IMR-90 (cell line): ENCODE measurements around the gene PHLDB1.

Experiments used
- BHLHE40 ChIP-seq: fragments of 150-350 bp; IDR thresholded peaks from 2 replicates; pipeline ENCODE4 v1.6.1; 2016; ENCODE audit warnings: mild to moderate bottlenecking, low read depth, low read length
- CEBPB ChIP-seq: IDR thresholded peaks from 2 replicates; pipeline ENCODE4 v1.6.1; 2012; ENCODE audit warnings: low read depth, low read length, improper control_type of control experiment
- CHD1 ChIP-seq: IDR thresholded peaks from 2 replicates; pipeline ENCODE4 v1.6.1; 2012; ENCODE audit warnings: low read depth, low read length, improper control_type of control experiment
- CTCF ChIP-seq: conservative IDR thresholded peaks from 2 replicates; pipeline ENCODE4 v1.5.1; 2012; ENCODE audit warnings: mild to moderate bottlenecking, low read depth, low read length, improper control_type of control experiment
- FOS ChIP-seq: fragments of 150-350 bp; IDR thresholded peaks from 2 replicates; pipeline ENCODE4 v1.6.1; 2016; ENCODE audit warnings: low read depth, low read length
- MAFK ChIP-seq: IDR thresholded peaks from 2 replicates; pipeline ENCODE4 v1.6.1; 2012; ENCODE audit warnings: low read depth, low read length, improper control_type of control experiment
- MXI1 ChIP-seq: IDR thresholded peaks from 2 replicates; pipeline ENCODE4 v1.6.1; 2012; ENCODE audit warnings: low read depth, mild to moderate bottlenecking, low read length, moderate library complexity, borderline replicate concordance
- POLR2A ChIP-seq: IDR thresholded peaks from 2 replicates; pipeline ENCODE4 v1.6.1; 2012; ENCODE audit warnings: mild to moderate bottlenecking, low read depth, low read length
- RAD21 ChIP-seq: IDR thresholded peaks from 2 replicates; pipeline ENCODE4 v1.6.1; 2012; ENCODE audit warnings: low read length, improper control_type of control experiment
- RCOR1 ChIP-seq: IDR thresholded peaks from 2 replicates; pipeline ENCODE4 v1.6.1; 2012; ENCODE audit warnings: mild to moderate bottlenecking, low read length, improper control_type of control experiment; ENCODE audit not compliant: insufficient replicate concordance
- RFX5 ChIP-seq: IDR thresholded peaks from 2 replicates; pipeline ENCODE4 v1.8.0; 2012; ENCODE audit warnings: low read depth, mild to moderate bottlenecking, low read length, moderate library complexity
- USF2 ChIP-seq: fragments of 150-350 bp; IDR thresholded peaks from 2 replicates; pipeline ENCODE4 v1.6.1; 2017; ENCODE audit warnings: mild to moderate bottlenecking, antibody characterized with exemption, low read length, low read depth

GRCh38 chr11:118625036-118625690 lies 17.7 kb downstream of the PHLDB1 start:
- TF ChIP-seq RAD21 (no peak), POLR2A (no peak), CTCF (no peak), RFX5 (no peak), MAFK (no peak), CEBPB (no peak), RCOR1 (no peak), MXI1 (no peak), USF2 (no peak), CHD1 (no peak), FOS (no peak), BHLHE40 (no peak)
